AG20443 (cell line): ENCODE results near the gene LBR.
A peak's percentile ranks its signal among the peaks of the same experiment; 100 is the strongest.

Experiments used
- DNase-seq: peaks from one replicate; pipeline ENCODE4 v3.0.0; 2012; ENCODE audit warnings: low spot score, mixed read lengths

LBR gene

DNA sequence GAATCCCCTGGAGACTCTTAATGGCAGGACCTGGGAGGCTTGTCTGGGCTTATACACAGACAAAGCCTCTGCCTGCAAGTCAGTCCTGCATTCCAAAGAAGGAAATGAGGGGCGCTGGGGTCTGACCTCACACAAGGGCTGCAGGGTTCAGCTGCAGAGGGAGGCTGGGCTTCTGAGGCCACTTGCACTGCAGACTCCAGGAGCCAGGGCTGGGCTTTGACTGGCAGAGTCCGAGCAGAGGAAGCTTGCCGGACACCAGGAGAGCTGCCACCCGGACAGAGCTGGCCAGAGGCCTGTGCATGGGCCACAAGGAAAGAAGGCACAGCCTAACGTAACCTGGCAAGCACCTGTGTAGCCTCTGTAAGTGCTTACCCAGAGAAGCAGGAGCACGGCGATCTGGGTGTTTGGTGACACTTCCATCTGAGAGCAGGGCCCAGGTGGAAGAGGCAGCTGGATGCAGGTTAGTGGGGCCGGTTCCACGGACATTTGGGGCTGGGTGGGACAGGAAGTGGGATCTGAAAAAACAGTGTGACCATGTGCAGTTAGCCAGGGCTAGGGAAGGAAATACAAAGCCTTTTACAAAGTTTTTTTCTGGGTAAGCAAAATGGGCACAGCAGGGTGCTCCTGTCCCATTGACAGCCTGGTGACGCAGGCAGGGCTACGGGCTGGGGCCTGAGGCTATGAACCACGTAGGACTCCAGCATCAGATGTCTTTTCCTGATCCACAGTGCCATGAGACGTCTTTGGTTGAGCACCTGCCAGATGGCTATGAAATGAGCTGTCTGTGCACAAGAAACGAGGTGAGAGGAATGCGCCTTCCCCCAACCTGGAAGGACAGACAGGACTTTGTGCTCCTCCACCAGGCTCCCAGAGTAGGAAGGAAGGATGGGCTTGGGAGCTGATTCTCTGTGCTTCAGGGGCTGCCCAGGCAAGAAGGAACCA lies 37.3 kb upstream of the LBR start:
- DNase-seq, result no peak

DNA sequence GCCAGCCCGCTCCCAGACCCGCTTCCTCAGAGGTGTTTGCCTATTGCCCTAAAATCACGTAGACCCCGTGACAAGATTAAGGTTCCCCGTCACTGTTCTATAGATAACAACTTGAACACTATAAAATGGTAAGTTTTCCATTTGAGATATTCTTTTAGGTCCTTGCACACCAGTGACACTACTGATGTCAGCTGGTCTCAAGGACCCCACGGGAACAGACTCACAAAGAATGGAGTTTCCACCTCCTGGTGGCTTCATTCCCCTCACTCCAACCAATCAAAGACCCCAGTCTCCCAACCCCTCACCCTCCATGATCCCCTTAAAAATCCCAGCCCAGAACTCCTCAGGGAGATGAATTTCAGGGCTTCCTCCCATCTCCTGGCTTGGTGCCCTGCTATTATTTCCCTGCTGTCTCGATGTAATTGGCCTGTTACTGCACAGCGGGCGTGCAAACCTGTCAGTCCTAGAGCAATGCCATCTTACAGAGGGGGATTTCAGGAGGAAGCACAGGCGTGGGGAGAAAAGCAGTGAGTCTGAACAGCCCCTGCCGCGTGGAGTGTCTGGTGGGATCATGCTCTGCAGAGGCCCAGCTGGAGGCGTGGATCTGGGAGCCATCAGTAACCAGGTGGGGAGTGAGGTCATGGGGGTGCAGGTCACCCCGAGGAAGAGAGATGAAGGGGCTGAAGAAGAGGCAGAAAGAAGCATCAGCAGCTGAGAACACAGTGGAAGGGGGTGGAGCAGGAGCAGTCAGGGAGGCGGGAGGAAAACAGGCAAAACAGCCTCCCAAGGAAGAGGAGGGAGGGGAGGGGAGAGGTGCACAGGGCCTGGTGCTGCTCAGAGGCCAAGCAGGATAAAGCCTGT lies 35.1 kb upstream of the LBR start:
- DNase-seq, result no peak

DNA sequence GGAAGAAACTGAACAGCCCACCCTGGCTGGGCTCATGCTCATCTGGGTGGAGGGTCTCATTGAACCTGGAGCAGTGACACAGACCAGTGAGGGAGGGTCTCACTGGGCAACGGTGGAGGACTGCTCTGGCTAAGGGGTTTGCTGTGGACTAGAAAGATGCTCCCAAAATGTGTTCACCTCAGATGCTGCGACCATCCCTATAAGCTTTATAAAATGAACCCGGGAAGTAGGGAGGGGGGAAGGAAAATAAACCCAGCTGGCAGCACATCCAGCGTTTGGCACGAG lies 34.5 kb upstream of the LBR start:
- no peak for DNase-seq

DNA sequence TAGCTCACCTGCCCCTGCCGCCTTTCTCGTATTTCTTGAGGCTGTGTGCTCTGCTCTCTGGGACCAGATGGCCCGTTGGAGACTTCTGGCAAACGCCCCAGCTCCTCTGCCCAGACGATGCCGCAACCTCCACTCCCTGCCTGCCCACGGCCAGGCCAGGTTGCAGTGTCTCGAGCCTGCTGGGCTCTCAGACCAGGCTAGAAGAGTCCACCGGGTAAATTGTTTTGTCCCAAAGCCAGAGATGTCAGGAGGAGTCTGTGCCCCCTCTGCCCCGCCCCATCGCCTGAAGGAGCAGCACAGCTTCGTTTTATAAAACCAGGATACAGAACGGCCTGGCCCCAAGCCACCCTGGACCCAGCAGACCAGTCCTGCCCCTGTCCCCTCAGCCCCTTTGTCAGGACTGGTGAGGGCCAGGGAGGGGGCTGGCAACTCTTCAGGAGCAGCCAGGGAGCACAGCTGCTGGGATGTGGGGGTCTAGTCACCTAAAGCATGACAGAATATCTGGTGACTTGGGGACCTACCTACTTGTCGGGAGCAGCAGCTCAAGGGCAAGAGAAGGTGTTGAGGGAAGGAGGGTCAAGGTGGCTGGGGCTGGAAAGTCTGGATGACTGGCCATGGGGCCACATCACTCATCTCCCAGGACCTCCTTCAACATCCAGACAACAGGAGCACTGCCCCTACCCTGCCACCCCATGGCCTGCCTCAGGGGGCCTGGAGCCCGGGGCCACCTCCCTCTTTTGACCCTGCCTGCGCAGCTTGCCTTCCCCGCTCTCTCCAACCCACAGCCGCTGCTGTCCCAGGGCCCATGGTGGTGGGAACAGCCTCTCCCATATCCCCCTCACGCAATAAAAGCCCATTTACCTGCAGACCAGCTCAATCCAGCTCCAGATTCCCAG lies 33.9 kb upstream of the LBR start:
- DNase-seq, result peak; percentile 68

DNA sequence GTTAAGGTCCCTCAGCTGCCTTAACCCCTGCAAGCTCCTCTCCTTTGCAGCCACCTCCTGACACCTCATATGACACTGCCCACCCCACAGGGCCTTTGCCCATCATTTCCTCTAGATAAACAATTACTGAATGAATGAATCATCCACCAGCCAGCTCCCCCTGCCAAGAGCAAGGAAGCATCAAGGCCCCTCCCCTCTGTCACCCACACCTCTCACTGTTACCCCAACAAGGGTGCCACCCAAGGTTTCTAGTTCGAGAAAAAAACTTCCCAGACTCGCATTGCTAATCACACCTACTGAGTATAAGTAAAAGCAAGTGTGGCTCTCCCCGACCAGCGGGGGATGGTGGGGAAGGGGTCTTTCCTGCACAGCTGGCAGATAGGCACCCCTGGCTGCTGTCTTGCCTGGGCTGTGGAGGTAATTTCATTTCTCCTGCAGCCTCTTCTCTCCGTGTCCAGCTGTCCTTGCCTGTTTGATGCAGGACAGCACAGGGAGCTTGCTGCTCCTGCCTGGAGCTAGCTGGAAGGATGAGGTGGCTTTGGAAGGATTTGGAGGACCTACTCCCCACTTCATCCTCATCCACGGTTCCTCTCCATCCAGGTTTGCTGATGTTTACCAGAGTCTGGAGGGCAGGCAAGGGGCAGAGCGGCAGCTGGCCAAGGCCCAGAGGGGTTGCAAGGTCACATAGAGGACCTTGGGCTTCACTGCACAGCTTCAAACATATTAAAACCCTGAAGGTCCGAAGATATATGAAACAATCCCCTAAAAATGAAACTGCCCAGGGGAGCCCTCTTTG lies 33.1 kb upstream of the LBR start:
- no peak for DNase-seq

DNA sequence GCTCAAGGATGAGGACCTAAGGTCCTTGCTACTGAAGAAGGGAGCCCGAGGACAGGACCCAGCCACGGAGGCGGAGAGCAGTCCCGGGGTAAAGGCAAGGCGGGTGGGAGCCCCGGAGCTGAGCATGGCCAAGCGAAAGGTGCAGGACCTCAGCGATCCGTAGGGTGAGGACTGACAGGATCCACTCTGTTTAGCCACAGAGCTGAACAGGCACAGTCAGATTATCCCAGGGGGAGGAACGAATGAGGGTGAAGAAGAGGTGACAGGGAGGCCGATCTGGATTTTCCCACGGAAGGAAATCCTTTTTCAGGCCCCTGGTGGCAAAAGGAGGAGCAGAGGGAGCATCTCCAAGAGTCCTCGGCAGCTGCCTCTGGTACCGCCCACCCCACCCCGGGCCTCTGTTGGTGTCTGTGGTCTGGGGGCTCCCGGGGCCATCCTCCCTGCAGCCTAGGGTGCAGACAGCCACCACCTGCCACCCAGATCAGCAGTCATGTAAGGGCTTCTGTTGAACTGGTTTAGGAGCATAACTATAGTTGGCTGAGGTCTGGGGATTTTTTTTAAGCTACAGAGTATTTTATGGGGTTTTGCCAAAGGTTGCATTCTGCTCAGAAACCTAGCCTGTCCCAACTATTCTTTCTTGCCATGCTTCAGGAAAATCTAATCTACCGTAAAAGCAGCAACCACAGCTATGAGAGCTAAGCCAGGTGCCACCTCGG lies 32.3 kb upstream of the LBR start:
- DNase-seq, result no peak

DNA sequence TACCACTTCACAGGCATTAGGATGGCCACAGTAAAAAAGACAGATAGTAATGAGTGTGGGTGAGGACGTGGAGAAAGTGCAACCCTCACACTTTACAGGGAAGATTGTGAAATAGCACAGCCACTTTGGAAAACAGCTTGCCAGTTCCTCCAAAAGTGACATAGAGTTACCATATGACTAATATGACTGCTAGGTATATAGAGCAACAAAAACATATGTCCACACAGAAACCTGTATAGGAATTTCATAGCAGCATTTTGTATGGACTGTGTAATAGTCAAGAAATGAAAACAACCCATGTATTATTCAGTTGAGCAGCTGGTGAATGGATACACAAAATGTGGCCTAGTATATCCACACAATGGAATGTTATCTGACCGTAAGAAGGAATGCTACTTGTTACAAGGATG lies 30.4 kb upstream of the LBR start:
- DNase-seq, result no peak

DNA sequence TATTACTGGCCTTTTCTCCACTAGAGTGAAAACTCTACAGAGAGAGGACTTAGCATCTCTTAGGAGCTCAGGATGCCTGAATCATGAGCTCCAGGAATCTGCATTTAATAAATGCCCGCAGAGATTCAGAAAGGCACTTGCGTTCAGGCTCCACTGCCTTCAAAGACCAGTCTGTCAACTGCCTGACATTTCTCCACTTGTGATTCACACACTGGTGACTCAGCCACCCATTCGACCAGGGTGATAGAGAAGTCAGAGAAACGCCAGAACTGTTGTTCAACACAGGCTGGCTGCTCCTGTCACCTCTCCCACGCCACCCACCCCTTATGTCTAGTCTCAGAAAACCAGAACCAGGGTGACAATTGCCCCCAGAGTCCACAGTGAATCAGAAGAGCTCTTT lies 26.9 kb upstream of the LBR start:
- peak; percentile 81 for DNase-seq

DNA sequence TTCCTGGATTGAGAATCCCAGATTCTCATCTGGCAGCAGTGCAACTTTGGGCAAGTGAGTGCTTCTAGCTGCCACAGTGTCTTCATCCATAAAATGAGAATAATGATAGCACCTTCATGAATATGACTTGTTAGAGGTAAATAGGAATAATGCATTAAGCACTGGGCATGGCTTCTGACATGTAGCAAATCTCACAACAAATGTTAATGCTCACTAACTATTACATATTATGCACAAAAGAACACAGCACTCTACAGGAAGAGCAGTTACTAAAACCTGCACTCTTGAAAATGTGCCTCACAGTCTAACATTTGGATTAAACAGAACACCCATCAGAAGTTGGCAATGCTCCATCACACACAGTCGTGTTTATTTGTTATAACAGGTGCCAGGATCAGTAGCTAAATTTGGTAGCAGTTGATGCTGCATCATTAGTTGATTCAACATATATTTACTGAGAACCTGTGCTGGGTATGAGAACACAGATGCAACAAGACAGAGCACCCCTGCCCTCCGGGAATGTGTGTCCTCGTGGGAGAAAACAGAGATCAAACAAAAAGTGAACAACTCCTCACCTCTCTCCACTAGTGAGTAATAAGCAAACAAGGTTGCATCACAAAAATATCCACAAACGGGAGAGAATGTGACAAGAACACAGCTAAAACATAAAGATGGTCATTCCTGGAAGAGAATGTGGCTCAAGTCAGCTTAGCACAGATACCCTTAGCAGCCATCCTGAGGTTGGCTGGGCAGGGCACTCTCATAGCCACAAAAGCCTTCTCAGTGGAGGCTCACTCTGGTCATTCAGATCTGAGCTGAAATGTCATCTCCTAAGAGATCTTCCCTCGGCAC lies 26.2 kb upstream of the LBR start:
- no peak for DNase-seq

DNA sequence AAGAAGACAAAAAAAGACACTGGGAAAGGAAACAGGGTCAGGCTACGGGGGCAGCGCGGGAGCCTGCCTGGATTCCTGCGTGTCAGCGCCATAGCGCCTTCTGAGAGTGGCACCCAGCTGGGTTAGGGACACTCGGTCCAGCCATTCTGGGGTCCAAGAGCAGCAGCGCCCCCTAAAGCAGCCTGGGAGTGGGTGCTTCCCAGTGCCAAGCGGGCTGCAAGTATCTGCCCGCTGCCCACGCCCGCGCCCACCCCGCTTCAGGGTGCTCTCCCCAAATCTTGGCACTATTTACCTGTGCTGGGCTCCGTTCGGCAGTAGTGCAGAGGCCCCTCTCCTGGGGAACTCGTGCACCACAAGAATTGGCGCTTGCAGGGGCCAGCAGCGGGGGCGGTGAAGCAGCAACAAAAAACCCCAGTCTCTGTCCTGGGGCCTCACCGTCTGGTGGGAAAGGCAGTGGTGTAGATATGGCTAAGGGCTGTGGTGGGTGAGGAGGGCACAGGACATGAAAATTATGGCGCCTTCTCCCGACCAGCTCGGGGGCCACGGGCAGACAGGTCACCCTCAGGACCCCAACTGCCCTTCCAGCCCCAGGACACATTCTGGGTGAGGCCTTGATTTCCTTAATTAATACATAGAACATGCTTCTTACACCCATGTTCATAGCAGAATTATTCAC lies 24.1 kb upstream of the LBR start:
- no peak for DNase-seq

DNA sequence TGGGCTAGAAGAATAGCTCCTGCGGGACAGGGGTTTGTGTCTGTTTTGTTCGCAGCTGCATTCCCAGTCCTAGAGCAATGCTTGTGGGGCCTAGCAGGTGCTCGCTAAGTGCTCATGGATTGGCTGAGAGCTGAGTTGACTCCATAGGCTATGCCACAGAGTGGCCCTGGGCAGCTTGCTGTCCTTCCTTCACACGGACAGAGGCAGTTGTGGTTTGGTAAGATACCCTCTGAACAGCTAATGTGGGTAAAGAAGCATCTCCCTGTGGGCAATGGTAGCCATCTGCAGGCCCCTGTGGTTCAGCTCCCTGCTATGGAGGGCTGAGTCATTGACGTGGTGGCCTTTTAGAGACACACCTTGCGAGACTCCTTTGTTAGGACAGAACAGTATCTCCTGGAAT lies 23.5 kb upstream of the LBR start:
- DNase-seq, result no peak

DNA sequence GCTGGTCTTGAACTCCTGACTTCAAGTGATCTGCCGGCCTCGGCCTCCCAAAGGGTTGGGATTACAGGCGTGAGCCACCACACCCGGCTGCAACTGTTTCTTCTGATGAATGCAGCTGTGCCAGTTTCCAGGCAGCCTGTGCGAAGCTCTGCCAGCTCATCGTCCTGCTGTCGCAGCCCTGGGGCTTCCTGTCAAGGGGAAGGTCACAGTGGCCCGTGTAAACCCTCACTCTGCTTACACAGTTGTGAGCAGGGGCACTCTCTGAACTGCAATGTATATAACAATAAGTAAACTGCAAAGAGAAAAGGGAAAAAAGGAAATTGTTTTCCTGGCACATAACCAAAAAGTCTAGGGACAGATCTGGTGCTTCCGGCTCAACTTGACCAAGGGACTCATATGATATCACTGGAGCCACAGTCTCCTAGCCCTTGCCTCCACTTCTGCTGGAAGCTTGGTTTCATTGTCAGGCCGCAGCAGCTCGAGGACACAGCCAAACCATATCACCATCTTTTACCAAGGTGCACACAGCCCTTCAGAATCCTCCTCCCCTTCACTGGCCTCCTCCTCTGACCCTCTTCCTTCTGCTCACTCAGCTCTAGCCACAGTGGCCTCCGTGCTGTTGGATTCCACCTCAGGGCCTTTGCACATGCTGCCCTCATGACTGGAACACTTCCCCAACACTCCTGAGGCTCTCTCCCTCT lies 22.8 kb upstream of the LBR start:
- no peak for DNase-seq

DNA sequence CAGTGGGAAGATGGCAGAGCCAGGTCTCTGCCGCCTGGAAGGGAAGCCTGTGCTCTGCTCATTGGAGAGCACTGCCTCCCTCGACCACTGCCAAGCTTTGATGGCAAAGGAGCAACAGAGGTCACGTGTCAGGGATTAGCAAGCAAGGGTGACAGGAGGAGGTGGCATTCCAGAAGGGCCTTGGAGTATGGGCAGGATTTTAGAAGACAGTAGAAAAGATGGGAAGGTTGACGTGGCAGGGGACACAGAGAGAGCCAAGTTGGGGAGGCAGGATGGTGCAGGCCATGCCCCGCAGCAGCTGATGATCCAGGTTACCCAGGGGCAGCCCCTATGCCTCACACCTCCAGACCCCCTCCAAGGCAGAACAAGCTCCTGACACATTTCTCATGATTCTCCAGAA lies 21.9 kb upstream of the LBR start:
- no peak for DNase-seq

DNA sequence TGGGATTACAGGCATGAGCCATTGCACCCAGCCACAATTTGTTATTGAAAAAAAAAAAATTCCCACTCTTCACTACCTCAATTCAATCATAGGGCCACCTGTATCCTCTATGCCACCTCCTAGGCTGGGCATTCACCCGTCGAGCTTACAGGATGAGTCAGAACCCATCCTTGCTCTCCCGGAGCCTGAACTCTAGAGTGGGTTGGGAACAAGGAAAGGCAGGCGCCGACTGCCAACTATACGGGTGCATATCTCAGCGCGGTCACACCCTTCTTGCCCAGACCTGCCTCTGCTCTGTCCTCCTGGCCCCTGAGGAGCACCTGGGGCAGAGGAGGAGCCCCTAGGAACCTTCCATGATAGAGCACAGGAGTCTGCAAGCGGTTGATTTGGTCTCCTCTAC lies 21.4 kb upstream of the LBR start:
- DNase-seq, result no peak

DNA sequence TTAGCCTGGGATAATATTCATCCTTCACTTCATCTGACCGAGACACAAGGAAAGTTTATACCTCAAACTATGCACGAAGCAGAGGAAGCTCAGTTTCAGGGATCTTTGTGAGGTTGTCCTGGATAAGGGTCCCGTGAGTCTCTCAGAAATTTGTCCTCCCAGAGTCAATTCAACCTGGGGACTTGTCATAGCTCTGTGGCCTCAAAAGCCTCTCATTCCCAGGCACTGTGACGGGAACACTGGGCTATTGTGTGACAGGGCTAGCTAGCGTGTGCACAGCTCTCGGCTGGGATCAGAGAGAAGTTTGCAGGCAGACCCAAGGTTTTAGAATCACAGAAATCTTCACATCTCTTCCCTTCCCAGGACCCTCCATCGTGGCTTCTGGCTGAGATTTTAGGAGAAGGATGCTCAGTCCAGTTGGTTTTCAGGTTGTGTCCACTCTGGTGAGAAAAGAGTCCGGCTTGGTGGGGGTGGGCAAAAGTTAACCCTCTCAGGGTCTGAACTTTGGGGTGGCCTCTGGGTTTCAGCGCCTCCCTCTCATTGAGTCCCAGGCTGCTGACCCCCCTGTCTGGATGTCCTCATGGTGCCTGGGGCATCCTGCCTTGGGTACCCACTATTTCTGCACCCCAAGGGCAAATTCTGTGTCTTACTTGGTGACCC lies 20.4 kb upstream of the LBR start:
- no peak for DNase-seq

DNA sequence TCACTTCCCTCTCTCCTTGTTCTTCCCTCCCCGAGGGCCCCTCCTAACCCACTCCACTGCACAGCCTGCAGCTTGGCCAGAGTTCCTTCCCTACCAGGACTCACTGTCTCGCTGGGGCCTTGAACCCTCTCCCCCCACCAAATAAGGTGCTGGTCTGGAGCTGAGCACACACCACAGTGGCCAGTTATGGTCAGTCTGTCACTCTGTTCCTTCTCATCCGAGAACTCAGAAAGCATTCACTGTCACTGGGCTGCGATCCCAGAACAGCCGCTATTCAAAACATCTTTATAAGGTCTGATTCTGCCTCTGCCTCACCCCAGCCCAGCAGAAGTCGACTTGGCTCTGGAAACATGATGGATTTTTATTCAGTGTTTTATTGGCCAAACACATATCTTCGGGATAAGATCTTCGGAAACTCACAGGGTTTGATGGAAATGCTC lies 19.8 kb upstream of the LBR start:
- DNase-seq, result peak; percentile 64

DNA sequence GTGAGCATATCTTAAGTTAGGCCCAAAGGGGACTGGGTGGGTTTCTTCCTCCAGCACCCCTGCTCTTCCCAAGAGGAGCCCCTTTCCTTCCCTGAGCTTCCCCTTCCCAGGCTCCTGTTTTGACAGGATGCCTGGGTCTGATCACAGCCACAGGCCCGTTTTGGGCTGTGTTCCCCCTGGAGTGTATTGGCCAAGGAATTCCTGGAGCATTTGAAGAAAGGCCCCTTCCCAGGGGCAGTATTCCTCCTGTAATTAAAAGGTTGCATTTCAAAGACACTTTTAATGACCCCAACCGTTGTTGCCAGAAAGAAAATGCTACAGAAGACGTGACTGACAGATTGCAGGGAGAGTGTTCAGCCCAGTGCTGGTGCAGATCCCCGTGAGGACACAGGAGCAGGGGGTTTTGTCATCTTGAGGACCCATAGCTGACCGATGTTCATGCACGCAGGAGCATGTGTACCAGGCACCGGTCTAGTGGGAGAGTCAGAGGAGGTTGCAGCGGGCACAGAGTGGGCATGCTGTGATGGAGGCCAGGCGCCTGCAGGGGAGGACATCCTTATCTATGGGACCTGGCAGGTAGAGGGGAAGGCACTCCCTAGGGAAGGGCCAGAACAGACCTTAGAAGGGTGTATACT lies 19.3 kb upstream of the LBR start:
- no peak for DNase-seq

DNA sequence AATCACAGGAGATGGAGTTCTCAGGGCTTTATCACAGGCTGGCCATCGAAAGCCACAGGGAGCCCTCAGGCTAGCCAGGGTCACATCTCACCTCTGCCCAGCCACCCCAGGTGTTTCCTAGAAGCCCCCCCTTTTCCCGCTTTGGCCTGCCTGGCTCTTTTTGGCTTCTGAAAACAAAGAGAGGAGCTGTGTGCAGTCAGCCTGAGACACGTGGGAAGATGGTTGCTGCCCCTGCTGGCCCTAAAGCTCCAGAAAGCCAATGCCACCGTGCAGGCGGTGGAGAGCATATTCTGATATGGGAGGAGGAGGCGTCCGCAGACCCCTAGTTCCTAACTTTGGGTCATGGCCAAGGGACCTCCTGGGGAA lies 18.7 kb upstream of the LBR start:
- DNase-seq, result no peak
